ENCODE measurements around the gene MINPP1.

- TF ChIP-seq GABPB1 (CRISPR knock-in tag; IDR thresholded peaks at IDR 0.05) (no peak), CTCF (IDR thresholded peaks at IDR 0.05) (no peak), ZNF138 (CRISPR knock-in tag; conservative IDR thresholded peaks at IDR 0.05) (no peak)
Measured at GRCh38 chr10:87531908-87532622, 27.4 kb downstream of the MINPP1 start.

Measured in WTC11 (cell line).